HG02973 (cell line): ENCODE data around the gene PHC2.

Source experiments
- ATAC-seq: cut with Tn5 transposase; IDR thresholded peaks from one replicate; pipeline ENCODE4 v1.9.1; 2021; ENCODE audit warnings: moderate library complexity; ENCODE audit not compliant: unreplicated experiment

PHC2 gene

GRCh38 chr1:33455539-33456501 lies 24.9 kb upstream of the PHC2 start:
- no peak for ATAC-seq

DNA sequence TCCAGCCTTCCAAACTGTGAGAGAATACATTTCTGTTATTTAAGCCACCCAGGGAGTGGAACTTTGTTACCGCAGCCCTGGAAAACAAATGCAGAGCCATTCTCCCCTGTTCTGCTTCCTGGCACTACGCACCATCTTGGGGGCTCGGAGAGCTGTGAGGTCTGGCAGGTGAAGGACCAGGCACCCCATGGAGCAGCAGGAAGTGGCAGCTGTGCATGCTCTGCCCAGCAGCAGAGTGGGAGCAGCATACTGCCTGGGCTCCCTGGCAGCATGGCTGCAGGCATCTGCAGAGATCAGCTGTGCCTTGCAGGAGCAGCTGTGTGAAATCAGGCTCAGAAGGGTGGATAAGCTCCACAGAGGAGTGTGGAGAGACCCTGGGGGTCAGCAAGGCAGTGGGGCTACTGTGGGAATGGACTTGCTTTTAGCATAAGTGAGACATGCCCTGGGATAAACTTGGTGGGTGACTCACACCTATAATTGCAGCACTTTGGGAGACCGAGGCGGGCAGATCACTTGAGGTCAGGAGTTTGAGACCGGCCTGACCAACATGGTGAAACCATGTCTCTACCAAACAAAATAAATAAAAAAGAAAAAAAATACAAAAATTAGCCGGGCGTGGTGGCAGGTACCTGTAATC lies 23.9 kb upstream of the PHC2 start:
- no peak for ATAC-seq

DNA sequence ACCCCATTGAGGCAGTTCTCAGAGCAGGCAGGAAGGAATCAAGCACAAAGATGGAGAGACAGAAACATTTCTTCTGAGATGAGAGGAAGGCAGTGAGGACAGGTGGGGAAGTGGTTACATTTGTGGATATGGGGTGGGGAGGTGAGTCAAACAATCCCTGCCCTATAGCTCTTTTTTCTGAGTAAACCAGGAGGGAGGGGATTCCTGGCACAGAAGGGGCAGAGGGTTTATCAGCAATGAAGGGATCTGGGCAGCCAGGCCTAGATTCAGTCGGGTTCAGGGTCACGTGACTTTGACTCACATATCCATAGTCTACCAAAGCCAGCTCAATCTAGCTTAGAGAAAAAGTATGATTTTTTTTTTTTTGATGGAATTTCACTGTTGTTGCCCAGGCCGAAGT lies 15.7 kb upstream of the PHC2 start:
- ATAC-seq: no peak

DNA sequence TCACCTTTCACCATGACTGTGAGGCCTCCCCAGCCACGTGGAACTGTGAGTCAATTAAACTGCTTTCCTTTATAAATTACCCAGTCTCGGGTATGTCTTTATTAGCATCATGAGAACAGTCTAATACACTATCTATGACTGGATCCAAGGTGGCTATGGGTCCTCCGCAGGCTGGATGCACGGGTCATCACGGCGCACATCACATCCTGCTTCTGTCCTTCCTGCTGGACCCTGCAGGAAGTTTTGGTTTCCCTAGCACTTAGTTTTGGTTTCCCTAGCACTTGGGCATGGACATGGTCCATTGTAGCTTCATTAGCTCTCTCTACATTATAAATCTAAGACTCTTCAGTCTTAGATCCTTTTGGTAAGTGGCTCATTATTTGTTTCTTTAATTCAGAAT lies 14.2 kb upstream of the PHC2 start:
- no peak for ATAC-seq

- no peak for ATAC-seq
These were observed 12.8 kb upstream of the PHC2 start for GRCh38 chr1:33443705-33444180.

GRCh38 chr1:33443080-33443704 lies 12.3 kb upstream of the PHC2 start:
- ATAC-seq: no peak

DNA sequence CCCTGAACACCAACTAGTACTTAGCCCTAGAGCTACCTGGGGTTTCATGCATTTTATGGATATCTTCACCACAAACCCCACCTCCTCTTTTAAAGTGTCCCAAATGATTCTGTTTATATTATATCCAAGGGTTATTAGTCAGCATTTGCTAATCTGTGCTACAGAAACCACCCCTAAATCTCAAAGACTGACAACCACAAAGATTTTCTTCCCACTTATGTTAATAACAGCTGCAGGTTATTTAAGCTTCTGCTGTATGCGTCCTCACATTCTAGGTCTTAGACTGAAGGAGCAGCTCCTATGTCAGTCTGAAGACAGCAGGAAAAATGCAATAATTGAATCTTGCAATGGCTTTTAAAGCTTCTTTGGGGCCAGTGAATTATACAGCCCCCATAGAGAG lies 11.2 kb upstream of the PHC2 start:
- ATAC-seq: no peak

GRCh38 chr1:33441088-33441745 lies 10.3 kb upstream of the PHC2 start:
- no peak for ATAC-seq

DNA sequence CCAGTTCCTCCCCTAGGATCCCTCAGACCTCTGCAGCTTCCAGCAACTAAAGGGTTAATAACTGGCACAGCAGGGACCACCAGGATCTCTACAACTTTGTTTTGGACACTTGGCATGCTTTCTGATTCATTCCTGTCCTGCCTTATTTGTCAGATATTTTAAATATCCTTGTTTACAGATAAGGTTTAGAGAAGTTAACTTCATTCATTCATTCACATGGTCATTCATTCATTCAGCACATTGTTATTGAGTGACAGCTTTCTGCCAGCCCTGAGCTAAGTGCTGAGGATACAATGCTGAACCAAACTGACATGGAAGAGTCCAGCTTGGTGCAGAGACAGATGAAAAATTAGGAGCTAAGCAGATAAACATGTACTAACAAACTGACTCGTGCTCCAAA lies 8.8 kb upstream of the PHC2 start:
- no peak for ATAC-seq

DNA sequence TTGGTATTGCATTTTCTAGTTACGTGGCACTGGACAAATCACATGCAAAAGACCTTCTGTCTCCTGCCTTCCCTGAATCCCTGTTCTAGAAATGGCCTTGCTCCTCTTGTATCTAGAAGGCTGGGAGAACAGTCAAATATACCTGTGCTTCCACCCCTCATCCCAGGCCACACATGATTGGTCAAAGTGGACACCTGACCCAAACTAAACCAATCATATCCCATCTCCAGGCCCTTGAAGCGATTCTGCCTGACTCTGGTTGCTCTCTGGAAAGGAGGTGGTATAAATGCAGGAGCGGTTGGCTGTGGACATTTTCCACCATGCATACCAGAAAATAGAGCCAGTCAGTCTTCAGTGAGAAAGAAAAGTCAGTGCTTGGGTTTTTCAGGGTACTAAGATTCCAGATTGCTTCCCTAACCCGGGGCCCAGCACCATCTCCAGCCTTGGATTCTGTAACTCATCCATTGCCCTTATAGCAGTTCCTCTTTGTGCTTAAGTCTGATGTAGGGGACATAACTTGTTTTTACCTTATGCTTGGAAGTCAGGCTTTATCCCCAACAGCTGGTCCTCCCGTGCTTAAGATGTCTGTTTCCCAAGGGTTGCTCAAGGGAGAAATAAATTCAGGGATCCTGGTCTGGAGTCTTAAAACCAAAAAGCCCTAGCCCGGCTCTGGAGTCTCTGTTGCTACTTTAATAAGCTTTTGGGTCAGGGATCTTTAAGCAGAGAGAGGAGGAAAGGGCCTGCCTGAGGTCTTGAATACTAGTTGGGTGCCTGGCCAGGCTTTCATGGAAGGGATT lies 7.7 kb upstream of the PHC2 start:
- ATAC-seq: no peak

DNA sequence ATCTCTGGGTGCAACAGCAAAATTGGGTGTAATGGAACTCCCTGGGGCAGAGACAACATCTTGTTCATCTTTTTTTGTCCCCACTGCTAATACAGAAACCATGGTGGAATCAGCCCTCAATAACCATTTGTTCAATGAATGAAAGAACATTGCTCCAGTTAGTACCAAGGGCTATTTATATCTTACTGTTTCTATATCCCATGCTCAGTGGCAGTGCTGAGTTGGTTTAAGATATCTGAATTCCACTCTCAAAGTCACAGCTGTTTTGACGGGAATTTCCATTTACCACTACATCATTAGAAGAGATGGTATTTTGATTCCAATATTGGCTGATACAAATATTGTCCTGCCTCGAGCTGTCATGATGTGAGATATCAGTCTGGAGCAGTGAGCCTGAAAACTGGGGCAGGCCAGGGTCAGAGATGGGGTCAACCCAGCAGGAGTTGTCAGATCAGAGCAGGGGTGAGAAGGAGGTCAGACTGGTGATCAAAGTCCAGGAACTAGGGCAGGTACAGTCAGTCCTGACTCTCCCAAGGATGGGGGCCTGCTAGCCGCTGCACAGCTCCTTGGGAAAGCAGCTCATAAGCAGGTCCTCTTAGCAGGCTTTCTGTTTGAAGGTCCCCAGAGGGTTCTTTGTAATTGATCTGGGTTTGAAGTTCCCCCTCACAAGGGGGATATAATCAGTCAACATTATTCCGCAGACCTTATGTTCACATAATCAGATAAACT lies 5.8 kb upstream of the PHC2 start:
- no peak for ATAC-seq

DNA sequence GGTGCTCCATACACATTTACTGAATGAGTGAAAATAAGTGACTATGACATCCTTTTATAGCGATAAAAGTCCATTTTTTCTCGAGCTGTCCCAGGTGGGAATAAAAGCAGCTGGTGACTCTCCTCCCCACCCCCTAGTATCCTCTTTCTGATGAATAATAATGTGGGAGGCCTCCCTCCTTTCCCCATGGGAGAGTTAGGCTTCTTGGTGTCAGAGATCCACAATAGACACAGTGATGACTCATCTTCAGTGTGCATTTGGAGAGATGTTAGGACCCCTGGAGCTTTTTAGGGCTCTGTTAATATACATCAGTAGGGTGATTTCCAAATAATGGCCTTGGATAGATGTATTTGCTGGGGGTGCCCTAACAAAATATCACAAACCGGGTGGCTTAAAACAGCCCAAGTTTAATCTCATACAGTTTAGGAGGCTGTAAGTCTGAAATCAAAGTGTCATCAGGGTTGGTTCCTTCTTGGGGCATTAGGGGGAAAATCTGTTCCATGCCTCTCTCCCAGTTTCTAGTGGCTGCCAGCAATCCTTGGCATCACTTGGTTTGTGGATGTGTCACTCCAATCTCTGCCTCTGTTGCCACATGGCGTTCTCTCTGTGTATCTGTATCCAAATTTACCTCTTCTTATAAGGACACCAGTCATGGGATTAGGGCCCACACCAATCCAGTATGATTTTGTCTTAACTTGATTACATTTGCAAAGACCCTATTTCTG lies 4.4 kb upstream of the PHC2 start:
- ATAC-seq: no peak

GRCh38 chr1:33434363-33434750 lies 3.5 kb upstream of the PHC2 start:
- ATAC-seq: no peak

- no peak for ATAC-seq
These were observed 2.8 kb upstream of the PHC2 start for GRCh38 chr1:33433509-33434362.

GRCh38 chr1:33429856-33430691 lies 821 bp downstream of the PHC2 start:
- no peak for ATAC-seq

DNA sequence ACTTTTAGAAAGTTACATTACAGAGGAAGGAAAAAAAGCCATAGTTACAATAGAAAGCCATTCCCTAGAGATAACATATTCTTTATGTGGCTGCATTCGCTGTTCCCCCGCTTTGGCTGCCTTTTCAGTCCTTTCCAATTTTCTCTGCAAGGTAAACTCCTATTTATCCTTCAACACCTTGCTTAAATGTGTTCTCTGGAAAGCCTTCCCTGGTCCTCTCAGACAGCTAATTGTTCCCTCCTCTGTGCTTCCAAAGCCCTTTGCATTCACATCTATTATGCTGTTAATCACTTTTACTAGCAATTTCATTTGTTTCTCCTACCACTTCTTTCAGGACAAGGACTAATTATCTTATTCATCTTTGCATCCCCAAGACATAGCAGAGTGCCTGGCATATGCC lies 1.6 kb downstream of the PHC2 start:
- no peak for ATAC-seq

DNA sequence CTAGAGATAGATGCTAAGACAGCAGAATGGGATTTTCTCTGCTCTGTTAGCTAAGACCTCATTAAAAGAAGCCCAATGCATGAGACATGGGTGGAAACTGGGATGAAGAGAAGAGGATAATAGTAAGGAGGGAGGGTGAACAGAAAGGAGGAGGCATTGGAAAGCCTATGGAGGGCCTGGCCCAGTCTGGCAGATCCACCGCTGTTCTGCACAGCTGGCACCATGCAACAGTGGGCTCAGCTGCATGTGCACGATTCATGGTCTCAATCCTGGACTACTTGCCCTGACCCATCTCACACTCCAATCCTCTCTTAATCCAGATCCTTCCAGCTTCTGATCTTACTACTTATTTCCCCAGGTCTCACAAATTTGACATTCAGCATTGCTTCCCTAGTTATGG lies 2.2 kb downstream of the PHC2 start:
- no peak for ATAC-seq
